Muscle of arm (tissue), 12 donors: ENCODE results near the gene NEDD4L. TPM values are rescaled to one million over a fixed set of nuclear protein-coding genes. Genes with fewer than 3 reads are reported as not detected.
"Not testable (repeated sequence)": the region's sequence is repeated elsewhere in the genome, so short reads cannot be mapped to it uniquely, and the experiment has no call there.

Experiments used
- DNase-seq: peaks from one replicate; pipeline ENCODE4 v3.0.0-alpha.2; 2013
- polyA plus RNA-seq, 12 donors: library from polyadenylated mRNA; unstranded; fragments of 120-200 nt; gene quantifications; one replicate each; pipeline ENCODE4 v1.2.1, GENCODE V29; 2013; ENCODE audit not compliant: insufficient read length in 12 of 12

The NEDD4L gene
- polyA plus RNA-seq, 12 donors = 32.9 to 61.7 (median 43.5) TPM; not detected in 1

- DNase-seq = no peak
These were observed 18.3 kb upstream of the NEDD4L start for GRCh38 chr18:58025733-58026132.

- no peak for DNase-seq
These were observed 17.6 kb upstream of the NEDD4L start for GRCh38 chr18:58026395-58026794.

GRCh38 chr18:58026857-58027256 lies 17.2 kb upstream of the NEDD4L start:
- DNase-seq = no peak

- DNase-seq = no peak
These were observed 16.7 kb upstream of the NEDD4L start for GRCh38 chr18:58027341-58027740.

DNA sequence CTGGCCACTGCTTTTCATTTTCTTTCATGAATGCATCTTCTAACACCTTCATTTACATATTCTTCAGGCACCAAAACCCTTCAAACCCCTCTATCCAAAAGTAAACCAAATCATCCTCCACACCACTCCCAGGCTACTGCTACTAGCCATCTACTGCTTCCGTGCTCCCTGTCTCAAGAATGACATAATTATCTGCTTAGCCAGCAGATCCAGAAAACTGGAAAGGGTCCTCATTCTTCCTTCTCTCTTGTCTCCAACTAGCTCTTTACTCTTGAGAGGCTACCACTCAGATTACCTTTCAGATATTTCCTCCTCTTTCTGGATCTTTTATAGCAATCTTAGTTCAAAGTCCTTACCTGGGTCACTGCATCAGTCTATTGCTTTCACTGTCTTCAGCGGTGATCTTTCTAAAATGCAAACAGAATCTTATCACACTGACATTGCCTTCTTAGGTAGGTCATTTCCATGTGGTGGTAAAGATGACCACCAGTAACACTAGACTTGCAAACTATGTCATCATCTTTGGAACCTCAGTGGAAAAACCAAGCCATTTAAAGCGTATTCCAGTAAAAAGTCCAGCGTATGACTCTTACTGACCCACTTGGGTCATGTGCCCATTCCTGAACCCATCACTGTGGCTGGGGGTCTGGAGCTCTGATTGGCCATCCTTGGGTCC lies 15.8 kb upstream of the NEDD4L start:
- DNase-seq = no peak

DNA sequence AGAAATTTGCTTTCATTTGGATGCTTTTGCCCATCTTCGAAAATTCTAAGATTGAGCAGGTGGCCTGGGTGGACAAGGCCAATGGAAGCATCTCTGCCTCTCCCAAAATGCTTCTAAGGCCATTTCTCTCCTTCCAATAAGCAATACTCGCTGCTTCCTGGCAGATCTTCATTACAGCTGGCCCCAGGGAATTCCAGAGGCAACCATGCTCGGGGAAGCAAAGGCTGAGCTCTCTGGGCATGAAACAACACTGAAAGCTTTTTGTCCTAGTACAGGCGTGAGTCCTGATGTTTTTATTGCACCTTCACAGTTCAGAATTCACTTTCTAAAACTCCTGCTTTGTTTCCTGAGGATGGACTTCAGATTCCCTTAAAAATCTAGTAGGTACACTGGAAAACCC lies 11.8 kb upstream of the NEDD4L start:
- DNase-seq = no peak

- no peak for DNase-seq
These were observed 10.8 kb upstream of the NEDD4L start for GRCh38 chr18:58033216-58033615.

GRCh38 chr18:58034370-58034769 lies 9.7 kb upstream of the NEDD4L start:
- DNase-seq = no peak

GRCh38 chr18:58037163-58037562 lies 6.9 kb upstream of the NEDD4L start:
- no peak for DNase-seq

DNA sequence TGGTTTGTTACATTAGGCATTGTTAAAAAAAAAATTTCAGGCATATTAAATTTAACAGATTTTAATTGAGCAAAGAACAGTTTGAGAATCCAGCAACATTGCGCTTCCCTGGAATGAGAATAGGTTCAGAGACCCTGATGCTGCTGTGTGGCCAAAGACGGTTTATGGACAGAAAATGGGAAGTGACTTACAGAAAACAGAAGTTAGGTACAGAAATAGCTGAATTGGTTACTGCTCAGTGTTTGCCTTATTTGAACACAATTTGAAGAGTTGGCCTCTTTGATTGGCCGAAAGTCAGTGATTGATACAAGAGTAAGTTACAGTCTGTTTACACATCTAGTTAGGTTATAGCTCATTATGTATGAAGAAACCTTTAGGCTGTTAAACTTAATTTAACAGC lies 6.0 kb upstream of the NEDD4L start:
- no peak for DNase-seq

DNA sequence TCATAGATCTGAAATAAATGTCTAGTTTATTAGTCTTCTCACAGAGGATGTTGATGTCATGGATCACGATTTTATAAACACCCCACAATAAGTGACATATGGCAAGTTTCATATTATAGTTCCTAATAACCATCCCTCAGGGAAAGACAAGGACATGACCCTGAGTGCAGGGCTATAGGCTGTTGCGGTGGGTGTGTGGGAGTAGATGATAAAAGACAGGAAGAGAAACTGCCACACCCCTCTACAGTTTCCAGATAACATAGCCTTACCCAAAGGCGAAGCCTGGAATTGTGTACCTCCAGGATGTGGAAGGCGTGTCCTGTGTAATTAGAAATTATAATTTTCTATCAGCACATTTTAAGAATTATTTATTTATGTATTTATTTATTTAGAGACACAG lies 2.4 kb upstream of the NEDD4L start:
- no peak for DNase-seq

DNA sequence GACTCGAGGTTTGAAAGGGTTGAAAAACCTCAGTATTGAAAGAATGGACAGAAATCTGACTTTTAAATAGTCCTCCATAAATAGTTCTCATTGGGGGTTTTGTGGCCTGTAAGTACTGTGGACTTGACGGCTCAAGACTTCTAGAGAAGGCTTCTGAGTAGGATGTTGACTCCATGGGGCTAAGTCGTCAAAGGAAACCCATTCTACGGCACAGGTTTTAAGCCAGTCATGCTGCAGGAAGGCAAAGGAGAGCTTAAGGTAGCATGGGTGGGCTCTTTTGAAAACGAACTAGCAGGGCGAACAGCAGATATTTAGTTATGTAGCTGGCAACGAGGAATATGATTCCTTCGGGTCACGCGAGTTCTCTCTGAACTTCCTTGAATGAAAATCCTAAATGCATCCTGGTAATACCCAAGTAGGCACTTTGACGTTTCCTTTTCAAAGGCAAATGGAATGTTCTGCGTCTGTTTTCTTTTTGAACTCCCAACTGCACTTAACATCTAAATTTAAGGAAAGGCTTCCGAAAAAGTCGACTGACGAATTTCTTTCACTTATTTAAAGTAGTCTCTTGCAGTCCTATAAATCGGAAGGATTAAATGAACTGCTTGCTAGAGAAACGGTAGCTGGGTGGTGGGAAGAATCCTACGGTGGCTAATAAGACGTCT lies 1.1 kb upstream of the NEDD4L start:
- DNase-seq = no peak

GRCh38 chr18:58044370-58045241 lies 580 bp downstream of the NEDD4L start:
- no peak for DNase-seq

DNA sequence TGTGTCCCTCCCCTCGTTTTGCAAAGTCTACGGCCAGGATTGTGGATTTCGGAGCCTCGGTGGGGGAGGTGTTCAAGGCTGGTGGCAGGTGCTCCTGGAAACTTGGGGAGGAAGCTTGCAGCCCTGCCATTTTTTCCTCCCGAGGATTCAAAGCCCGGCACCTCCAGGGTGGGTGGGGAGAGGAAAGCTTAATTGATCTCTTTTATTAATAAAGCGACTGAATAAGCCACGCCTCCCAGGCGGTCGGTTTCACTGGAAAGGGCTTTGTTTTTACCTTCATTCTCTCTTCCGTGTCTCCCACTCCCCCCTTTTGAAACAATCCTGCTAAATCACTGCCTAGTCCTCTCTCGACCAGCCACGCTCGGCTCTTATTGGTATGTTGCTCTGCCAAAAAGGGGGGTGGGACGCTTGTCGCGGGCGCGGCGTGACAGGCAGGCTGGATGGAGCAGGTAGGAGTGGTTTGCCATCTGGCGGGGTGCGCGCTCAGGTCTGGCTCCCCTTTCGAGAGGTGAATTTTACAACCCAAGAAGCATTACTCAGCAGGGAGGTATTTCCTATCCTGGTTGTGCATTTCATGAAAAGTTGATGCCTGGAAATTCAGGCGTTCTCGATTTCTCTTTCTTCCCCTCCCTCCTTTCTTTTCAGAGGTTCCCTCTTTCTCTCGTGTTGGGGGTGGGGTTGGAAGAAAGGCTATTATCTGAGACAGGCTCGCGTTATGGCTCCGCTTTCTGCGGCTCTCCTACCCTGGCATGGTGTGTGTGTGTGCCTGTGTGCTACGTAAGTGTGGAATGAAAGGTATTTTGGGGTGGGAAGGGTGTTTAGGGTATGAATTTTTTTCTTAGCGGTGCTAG lies 1.4 kb downstream of the NEDD4L start:
- DNase-seq = no peak

GRCh38 chr18:58046093-58046793 lies 2.2 kb downstream of the NEDD4L start:
- DNase-seq = no peak

- no peak for DNase-seq
These were observed 2.9 kb downstream of the NEDD4L start for GRCh38 chr18:58046794-58047555.

GRCh38 chr18:58047556-58047882 lies 3.5 kb downstream of the NEDD4L start:
- DNase-seq = no peak

GRCh38 chr18:58048081-58048642 lies 4.1 kb downstream of the NEDD4L start:
- DNase-seq = no peak

DNA sequence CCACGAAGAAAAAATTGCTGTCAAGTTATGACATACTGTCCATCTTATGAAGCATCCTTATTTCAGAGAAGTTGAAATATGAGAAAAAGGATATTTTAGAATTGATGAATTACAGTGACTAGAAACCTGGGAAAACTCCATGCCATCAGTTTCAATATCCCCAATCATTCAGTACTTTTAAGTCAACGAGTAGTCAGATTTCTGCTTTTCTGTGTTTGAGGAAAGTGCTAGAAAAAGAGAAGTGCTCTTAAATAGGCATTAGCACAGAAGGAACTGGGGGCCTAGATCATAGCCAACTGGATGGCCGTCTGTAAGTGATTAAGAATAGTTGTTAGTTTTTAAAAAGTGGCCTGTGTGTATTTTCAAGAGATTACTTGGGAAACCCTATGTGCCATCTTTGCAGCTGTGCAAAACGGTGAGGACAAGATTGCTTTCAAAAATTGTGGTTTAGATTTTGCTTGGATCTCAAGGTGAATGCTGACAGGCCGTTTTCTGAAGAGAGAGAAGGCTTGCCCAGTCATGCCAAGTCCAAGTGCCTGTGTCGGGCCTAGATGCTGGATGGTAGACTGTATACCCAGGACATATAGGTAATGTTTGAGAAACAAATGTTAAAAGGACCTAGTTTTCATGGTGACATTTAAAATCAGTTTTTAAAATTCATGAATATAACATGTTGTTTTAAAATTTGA lies 5.1 kb downstream of the NEDD4L start:
- DNase-seq = no peak

DNA sequence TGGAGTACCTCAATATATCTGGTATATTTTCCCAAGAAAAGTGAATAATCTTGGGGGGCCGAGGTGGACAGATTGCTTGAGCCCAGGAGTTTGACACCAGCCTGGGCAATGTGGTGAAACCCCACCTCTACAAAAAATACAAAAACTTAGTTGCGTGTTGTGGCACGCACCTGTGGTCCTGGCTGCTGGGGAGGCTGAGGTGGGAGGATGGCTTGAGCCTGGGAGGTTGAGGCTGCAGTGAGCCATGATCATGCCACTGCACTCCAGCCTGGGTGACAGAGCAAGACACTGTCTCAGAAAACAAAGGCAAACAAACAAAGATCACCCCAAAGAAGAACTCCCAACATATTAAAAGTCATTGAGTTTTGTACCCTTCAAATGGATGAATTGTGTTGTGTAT lies 6.9 kb downstream of the NEDD4L start:
- not testable (repeated sequence) for DNase-seq
